ENCODE data around the gene LCN12.
A peak's percentile ranks its signal among the peaks of the same experiment; 100 is the strongest.

Gene LCN12

DNA sequence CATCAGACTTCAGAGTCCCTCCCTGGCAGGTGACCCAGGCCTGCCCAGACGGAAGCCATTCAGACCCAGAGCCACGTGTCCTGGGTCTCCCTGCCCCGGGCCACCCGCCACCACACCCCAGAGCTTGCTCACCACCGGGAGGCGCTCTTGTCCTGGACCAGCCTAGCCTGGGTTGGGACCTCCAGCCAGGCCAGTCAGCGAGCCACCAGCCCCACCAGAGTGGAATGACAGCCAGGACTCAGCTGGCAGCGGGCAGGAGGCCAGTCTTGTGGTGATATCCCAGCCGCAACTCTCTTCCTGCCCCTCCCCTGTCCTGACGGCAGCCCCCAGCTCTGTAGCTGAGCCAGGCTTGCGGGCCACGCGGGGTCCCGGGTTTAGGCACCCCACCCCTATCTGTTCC is 23.6 kb downstream of the LCN12 start:
- no peak overlapping the region for H3K4me3 ChIP-seq (ENCODE audit: low read depth, low read length)
- DNase-seq (ENCODE audit: low read depth), result peak; percentile 43
- TF ChIP-seq, protein P1, sequence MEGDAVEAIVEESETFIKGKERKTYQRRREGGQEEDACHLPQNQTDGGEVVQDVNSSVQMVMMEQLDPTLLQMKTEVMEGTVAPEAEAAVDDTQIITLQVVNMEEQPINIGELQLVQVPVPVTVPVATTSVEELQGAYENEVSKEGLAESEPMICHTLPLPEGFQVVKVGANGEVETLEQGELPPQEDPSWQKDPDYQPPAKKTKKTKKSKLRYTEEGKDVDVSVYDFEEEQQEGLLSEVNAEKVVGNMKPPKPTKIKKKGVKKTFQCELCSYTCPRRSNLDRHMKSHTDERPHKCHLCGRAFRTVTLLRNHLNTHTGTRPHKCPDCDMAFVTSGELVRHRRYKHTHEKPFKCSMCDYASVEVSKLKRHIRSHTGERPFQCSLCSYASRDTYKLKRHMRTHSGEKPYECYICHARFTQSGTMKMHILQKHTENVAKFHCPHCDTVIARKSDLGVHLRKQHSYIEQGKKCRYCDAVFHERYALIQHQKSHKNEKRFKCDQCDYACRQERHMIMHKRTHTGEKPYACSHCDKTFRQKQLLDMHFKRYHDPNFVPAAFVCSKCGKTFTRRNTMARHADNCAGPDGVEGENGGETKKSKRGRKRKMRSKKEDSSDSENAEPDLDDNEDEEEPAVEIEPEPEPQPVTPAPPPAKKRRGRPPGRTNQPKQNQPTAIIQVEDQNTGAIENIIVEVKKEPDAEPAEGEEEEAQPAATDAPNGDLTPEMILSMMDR (IDR thresholded peaks at IDR 0.05; ENCODE audit: low read depth, low read length), result peak; percentile 33
- TF ChIP-seq MYC (IDR thresholded peaks at IDR 0.05; ENCODE audit: low read depth, low read length), result no peak

DNA sequence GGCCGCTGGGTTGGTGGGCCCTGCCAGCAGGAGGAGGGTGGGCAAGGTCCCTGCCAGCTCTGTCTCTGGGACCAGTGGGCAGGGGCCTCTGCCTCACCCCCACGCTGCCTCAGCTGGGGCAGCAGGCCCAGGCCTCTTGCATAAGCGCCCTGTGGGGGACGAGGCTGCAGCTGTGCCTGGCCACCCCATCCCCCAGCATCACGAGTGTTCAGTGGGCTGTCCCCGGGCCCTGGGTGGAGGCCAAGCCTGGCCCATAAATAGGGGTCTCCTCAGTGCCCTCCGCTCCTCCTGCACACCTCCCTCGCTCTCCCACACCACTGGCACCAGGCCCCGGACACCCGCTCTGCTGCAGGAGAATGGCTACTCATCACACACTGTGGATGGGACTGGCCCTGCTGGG is 25.1 kb downstream of the LCN12 start, which contains the start of gene PTGDS:
PTGDS (plus strand) TSS at position 282 of the 400 bp plus-strand sequence; CDS start at position 357, 75 bp downstream.
- H3K4me3 ChIP-seq (ENCODE audit: low read depth, low read length), result no peak within 1 kb of the TSS
- no peak for DNase-seq (ENCODE audit: low read depth)
- TF ChIP-seq POLR2A (IDR thresholded peaks at IDR 0.05; ENCODE audit: extremely low read depth, insufficient read length), result no peak
- TF ChIP-seq, protein P1 (IDR thresholded peaks at IDR 0.05; ENCODE audit: low read depth, low read length), result no peak
- no peak for TF ChIP-seq MAX (IDR thresholded peaks at IDR 0.05; ENCODE audit: low read depth, low read length)
- no peak for TF ChIP-seq MYC (IDR thresholded peaks at IDR 0.05; ENCODE audit: low read depth, low read length)

DNA sequence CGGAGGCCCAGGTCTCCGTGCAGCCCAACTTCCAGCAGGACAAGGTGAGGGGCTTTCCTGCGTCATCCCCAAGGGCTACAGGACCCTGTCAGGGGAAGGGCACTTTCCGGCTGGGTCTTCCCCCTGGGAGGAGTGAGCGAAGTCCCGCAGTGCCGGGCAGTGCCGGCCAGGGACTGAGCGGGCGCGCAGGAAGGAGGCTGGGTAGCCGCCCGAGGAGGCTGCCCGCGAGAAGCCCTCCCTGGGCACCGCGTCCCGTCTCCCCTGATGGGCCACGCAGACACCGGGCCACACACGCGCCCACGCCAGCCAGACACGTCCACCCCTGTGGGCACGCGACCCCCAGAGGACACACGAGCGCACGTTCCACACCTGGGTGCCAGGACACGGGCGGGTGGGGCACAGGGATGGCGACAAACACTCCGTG is 25.6 kb downstream of the LCN12 start:
- TF ChIP-seq, protein P1 (IDR thresholded peaks at IDR 0.05; ENCODE audit: low read depth, low read length), result no peak
- no peak for TF ChIP-seq POLR2A (IDR thresholded peaks at IDR 0.05; ENCODE audit: extremely low read depth, insufficient read length)
- no peak for TF ChIP-seq MYC (IDR thresholded peaks at IDR 0.05; ENCODE audit: low read depth, low read length)
- no peak for TF ChIP-seq MAX (IDR thresholded peaks at IDR 0.05; ENCODE audit: low read depth, low read length)
- no peak overlapping the region for H3K4me3 ChIP-seq (ENCODE audit: low read depth, low read length)
- DNase-seq (ENCODE audit: low read depth), result no peak

GRCh38 chr9:136978073-136978864 is 26.2 kb downstream of the LCN12 start:
- H3K4me3 ChIP-seq (ENCODE audit: low read depth, low read length), result no peak overlapping the region
- TF ChIP-seq POLR2A (IDR thresholded peaks at IDR 0.05; ENCODE audit: extremely low read depth, insufficient read length), result no peak
- no peak for TF ChIP-seq MYC (IDR thresholded peaks at IDR 0.05; ENCODE audit: low read depth, low read length)
- TF ChIP-seq, protein P1 (IDR thresholded peaks at IDR 0.05; ENCODE audit: low read depth, low read length), result no peak
- no peak for TF ChIP-seq MAX (IDR thresholded peaks at IDR 0.05; ENCODE audit: low read depth, low read length)
- no peak for DNase-seq (ENCODE audit: low read depth)

DNA sequence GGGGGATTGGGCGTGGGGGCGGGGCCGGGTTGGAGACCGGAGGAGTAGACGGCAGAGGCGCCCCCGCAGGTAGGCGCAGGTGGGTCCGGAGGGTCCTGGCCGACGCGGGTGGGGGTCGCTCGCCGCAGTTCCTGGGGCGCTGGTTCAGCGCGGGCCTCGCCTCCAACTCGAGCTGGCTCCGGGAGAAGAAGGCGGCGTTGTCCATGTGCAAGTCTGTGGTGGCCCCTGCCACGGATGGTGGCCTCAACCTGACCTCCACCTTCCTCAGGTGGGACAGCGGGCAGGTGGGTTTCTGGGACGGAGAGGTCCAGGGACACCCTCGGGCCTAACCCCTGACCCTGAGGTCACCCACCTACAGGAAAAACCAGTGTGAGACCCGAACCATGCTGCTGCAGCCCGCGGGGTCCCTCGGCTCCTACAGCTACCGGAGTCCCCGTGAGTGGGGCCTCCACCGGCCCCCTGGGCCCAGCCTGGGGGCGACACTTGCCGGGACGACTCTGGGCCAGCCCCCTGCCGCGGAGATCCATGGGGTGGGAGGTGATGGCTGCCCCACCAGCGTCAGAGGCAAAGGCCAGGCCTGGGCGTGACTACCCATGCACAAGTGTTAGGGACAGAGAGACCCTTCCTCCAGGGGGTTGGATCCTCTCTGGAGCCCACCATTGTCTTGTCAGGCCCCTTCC is 26.9 kb downstream of the LCN12 start:
- no peak for TF ChIP-seq MAX (IDR thresholded peaks at IDR 0.05; ENCODE audit: low read depth, low read length)
- TF ChIP-seq, protein P1 (IDR thresholded peaks at IDR 0.05; ENCODE audit: low read depth, low read length), result no peak
- TF ChIP-seq POLR2A (IDR thresholded peaks at IDR 0.05; ENCODE audit: extremely low read depth, insufficient read length), result no peak
- no peak for TF ChIP-seq MYC (IDR thresholded peaks at IDR 0.05; ENCODE audit: low read depth, low read length)
- DNase-seq (ENCODE audit: low read depth), result no peak
- no peak overlapping the region for H3K4me3 ChIP-seq (ENCODE audit: low read depth, low read length)

Data from NB4 (cell line).